ENCODE data around the gene SHC3.

- no peak for TF ChIP-seq POLR2A (IDR thresholded peaks at IDR 0.05; ENCODE audit: low read length)
- TF ChIP-seq GATA1 (IDR thresholded peaks at IDR 0.05; ENCODE audit: low read depth, low read length) = no peak
These were observed 168.0 kb downstream of the SHC3 start for GRCh38 chr9:89010526-89011111.

Measured in erythroblast (primary cell).